Left colon (tissue), 2 donors: ENCODE measurements around the gene PRR36. TPM values are rescaled to one million over a fixed set of nuclear protein-coding genes. Genes with fewer than 3 reads are reported as not detected.
A peak's percentile ranks its signal among the peaks of the same experiment; 100 is the strongest.
"Not testable (repeated sequence)": the region's sequence is repeated elsewhere in the genome, so short reads cannot be mapped to it uniquely, and the experiment has no call there.

ENCODE experiments used
- ATAC-seq: fragments of 200-7000 bp; cut with Tn5 transposase; one replicate; pipeline ENCODE4 v1.9.1; 2020; ENCODE audit warnings: mild to moderate bottlenecking, moderate library complexity
- DNase-seq, 2 donors: peaks; one replicate each; pipeline ENCODE4 v3.0.0-alpha.2; 2020
- intact Hi-C, 2 donors: fragments of 100-400 bp; cut with DNase I in 1 of 2; cut with micrococcal nuclease in 1 of 2; formaldehyde crosslinking; loops; one replicate each; pipeline versions ENCODE4 v1.11.2 to v1.14.0; 2022; cut with DNase I, micrococcal nuclease
- long read RNA-seq: library from polyadenylated mRNA; unstranded; transcript quantifications from one replicate; pipeline ENCODE4 v2.0.0, GENCODE V29; 2021
- total RNA-seq, 2 donors: library from RNA; stranded (reverse); fragmentation: NEBNext Ultra II Directional; extraction: Animal tissue kit (Norgen Biotek cat#: 25700); gene quantifications; one replicate each; pipeline ENCODE4 v1.2.1, GENCODE V29; 2021
- donor health status: DM: no; HTN: no; CAD: no.
- donor health status: DM: yes; HTN: yes; CAD: no.

The PRR36 gene
- under 1 TPM; 0.22 to 0.46 TPM for total RNA-seq
- long read RNA-seq: 0 reads

- DNase-seq (no peak), ATAC-seq (no peak)
- intact Hi-C loops: no loop called here
Measured at GRCh38 chr19:7874076-7874896, at the start of gene PRR36. Gene PRR36 (minus strand): TSS chr19:7874390. CDS start chr19:7873689, 701 bp downstream.

- DNase-seq (peak in 1 of 2 donors; percentile 62), ATAC-seq (no peak)
- intact Hi-C loops: no loop called here
Measured at GRCh38 chr19:7923295-7924191, 49.4 kb upstream of the PRR36 start.

GRCh38 chr19:7922836-7923195 is 48.6 kb upstream of the PRR36 start:
- ATAC-seq (no peak), DNase-seq (no peak)
- intact Hi-C loops: no loop called here

GRCh38 chr19:7921967-7922835 is 48.0 kb upstream of the PRR36 start:
- intact Hi-C loops: no loop called here
- ATAC-seq (no peak), DNase-seq (peak in 1 of 2 donors; percentile 41)

GRCh38 chr19:7921302-7921966 is 47.2 kb upstream of the PRR36 start:
- ATAC-seq: no peak
- peak in 1 of 2 donors; percentile 38 for DNase-seq
- intact Hi-C loops: no loop called here

GRCh38 chr19:7920519-7921301 is 46.5 kb upstream of the PRR36 start:
- intact Hi-C loops: no loop called here
- DNase-seq (peak; percentile 99 to 100), ATAC-seq (peak; percentile 73)

- DNase-seq: peak; percentile 97 to 99
- intact Hi-C loops: no loop called here
- peak; percentile 62 for ATAC-seq
Measured at GRCh38 chr19:7919610-7920518, 45.7 kb upstream of the PRR36 start, which contains the start of gene SNAPC2. Gene SNAPC2 (plus strand): TSS chr19:7920338. CDS start chr19:7920367, 29 bp downstream.

- intact Hi-C loops: no loop called here
- peak in 1 of 2 donors; percentile 45 for DNase-seq
- ATAC-seq: no peak
Measured at GRCh38 chr19:7918615-7919421, 44.6 kb upstream of the PRR36 start.

- ATAC-seq, intact Hi-C loops, DNase-seq: not testable (repeated sequence)
Measured at GRCh38 chr19:7918062-7918614, 43.9 kb upstream of the PRR36 start.

GRCh38 chr19:7917267-7918061 is 43.3 kb upstream of the PRR36 start:
- ATAC-seq: peak; percentile 14
- peak; percentile 50 to 72 for DNase-seq
- intact Hi-C loops: no loop called here

- DNase-seq (peak in 1 of 2 donors; percentile 26), ATAC-seq (no peak)
- intact Hi-C loops: no loop called here
Measured at GRCh38 chr19:7916955-7917266, 42.7 kb upstream of the PRR36 start.

- ATAC-seq (no peak), DNase-seq (peak; percentile 34 to 55)
- intact Hi-C loops: no loop called here
Measured at GRCh38 chr19:7916103-7916954, 42.1 kb upstream of the PRR36 start.

GRCh38 chr19:7915250-7916102 is 41.3 kb upstream of the PRR36 start:
- ATAC-seq (no peak), DNase-seq (peak in 1 of 2 donors; percentile 18)
- intact Hi-C loops: no loop called here
